Calu3 (cell line): ENCODE results near the gene TNFSF10. TPM values are rescaled to one million over a fixed set of nuclear protein-coding genes. Genes with fewer than 3 reads are reported as not detected.

Experiments used
- BruUV-seq: library from RNA; stranded (reverse); fragments of 400-500 nt; replicated peaks from 2 replicates; lab custom pipeline; 2021; lab: Mats Ljungman, UMichigan
- CTCF ChIA-PET: fragments of 300-600 bp; sonication (Branson Sonifier 250); formaldehyde crosslinking; loops from one replicate; lab custom pipeline; 2022; ENCODE audit warnings: antibody characterized with exemption; lab: Charles Lee
- DNase-seq: peaks from one replicate; pipeline ENCODE4 v3.0.0; 2022
- H3K27ac Mint-ChIP-seq: one replicate; pipeline ENCODE4 v1.8.0; 2022; ENCODE audit warnings: mixed read lengths; ENCODE audit not compliant: unreplicated experiment
- H3K27me3 Mint-ChIP-seq: one replicate; pipeline ENCODE4 v1.8.0; 2022; ENCODE audit warnings: mixed read lengths; ENCODE audit not compliant: unreplicated experiment
- H3K36me3 Mint-ChIP-seq: one replicate; pipeline ENCODE4 v1.8.0; 2022; ENCODE audit warnings: mild to moderate bottlenecking, moderate library complexity, mixed read lengths; ENCODE audit not compliant: insufficient read depth, unreplicated experiment
- H3K4me1 Mint-ChIP-seq: one replicate; pipeline ENCODE4 v1.8.0; 2022; ENCODE audit warnings: mild to moderate bottlenecking, low read depth, mixed read lengths; ENCODE audit not compliant: unreplicated experiment
- H3K4me3 Mint-ChIP-seq: one replicate; pipeline ENCODE4 v1.8.0; 2022; ENCODE audit warnings: mild to moderate bottlenecking, low read depth, moderate library complexity, mixed read lengths; ENCODE audit not compliant: unreplicated experiment
- H3K9me3 Mint-ChIP-seq: one replicate; pipeline ENCODE4 v1.8.0; 2022; ENCODE audit warnings: low read depth, mixed read lengths; ENCODE audit not compliant: unreplicated experiment
- intact Hi-C: fragments of 100-400 bp; cut with micrococcal nuclease; formaldehyde crosslinking; loops from one replicate; pipeline ENCODE4 v1.10.0; 2022; ENCODE audit not compliant: unreplicated experiment
- total RNA-seq: library from RNA; stranded (reverse); gene quantifications from 2 replicates; pipeline ENCODE4 v1.2.3, GENCODE V29; 2022
- TF ChIP-seq, protein P1 (sequence below): fragments of 200-600 bp; IDR thresholded peaks from one replicate; pipeline ENCODE4 v1.8.0; 2022; ENCODE audit warnings: antibody characterized with exemption; ENCODE audit not compliant: unreplicated experiment

TNFSF10 gene
- total RNA-seq, 1 experiment from 2014 or later, result 41.4 TPM

DNA sequence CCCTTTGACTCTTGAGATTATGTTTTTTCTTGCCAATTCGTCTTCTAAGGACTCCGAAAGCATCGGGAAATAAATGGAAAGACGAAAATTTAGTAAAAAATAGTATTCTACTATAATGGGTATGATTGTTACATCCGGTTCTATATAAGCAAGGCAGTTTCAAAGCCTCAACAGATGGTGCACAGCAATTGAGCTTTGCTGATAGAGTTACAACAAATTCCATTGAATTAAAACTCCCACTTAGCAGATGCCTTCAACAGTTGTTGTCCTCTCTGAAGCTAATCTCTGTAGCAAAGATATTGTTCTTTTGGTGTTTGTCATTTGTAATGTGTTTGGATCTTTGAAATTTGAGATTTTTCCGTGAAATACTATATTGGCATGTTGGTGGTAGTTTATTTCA lies 58.9 kb downstream of the TNFSF10 start:
- CTCF ChIA-PET, result no interaction called here
- TF ChIP-seq, protein P1, sequence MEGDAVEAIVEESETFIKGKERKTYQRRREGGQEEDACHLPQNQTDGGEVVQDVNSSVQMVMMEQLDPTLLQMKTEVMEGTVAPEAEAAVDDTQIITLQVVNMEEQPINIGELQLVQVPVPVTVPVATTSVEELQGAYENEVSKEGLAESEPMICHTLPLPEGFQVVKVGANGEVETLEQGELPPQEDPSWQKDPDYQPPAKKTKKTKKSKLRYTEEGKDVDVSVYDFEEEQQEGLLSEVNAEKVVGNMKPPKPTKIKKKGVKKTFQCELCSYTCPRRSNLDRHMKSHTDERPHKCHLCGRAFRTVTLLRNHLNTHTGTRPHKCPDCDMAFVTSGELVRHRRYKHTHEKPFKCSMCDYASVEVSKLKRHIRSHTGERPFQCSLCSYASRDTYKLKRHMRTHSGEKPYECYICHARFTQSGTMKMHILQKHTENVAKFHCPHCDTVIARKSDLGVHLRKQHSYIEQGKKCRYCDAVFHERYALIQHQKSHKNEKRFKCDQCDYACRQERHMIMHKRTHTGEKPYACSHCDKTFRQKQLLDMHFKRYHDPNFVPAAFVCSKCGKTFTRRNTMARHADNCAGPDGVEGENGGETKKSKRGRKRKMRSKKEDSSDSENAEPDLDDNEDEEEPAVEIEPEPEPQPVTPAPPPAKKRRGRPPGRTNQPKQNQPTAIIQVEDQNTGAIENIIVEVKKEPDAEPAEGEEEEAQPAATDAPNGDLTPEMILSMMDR, result no peak
- no TSS peak for BruUV-seq
- H3K27me3 Mint-ChIP-seq, result no peaks in the 10 kb centered on the region
- peaks cover 44% of the 10 kb centered on the region for H3K4me1 Mint-ChIP-seq
- peaks cover 6% of the 10 kb centered on the region for H3K9me3 Mint-ChIP-seq
- H3K36me3 Mint-ChIP-seq, result peaks cover 5% of the 10 kb centered on the region
- H3K27ac Mint-ChIP-seq, result no peak overlapping the region
- no peak for DNase-seq
- H3K4me3 Mint-ChIP-seq, result no peak overlapping the region
- intact Hi-C loops, result loop anchor here (5.0 kb wide), 1 partner anchor 57 kb away; no protein-coding TSS in a partner anchor

DNA sequence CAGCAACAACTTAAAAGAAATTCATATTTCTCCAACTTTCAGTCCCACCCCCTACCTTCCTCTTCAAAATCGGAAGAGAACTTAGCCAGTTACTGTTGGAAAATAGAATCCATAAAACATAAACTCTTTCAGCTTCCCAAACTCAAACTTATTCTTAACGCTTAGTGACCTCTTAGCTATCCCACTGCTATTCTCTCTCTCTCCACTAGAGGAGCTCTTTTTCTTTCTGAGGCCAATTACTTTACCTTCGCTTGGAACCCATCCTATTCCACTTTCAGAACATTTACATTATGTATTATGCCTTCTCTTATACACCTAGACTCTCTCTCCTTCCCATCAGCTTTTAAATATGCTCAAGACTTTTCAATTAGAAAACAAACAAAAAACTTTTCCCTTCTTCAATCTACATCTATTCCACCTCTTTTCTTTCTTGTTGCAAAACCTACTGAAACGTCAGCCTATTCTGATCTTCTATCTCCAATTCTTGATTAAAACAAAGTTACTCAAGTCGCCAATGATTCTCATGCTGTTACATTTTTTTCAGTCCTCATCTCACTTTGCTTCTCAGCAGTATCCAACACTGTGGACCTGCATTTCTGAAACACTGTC lies 61.6 kb downstream of the TNFSF10 start:
- peaks cover 3% of the 10 kb centered on the region for H3K9me3 Mint-ChIP-seq
- H3K4me1 Mint-ChIP-seq, result peaks cover 20% of the 10 kb centered on the region
- CTCF ChIA-PET, result interaction anchor here (0.5 to 2.3 kb wide), 20 partner anchors 9 to 501 kb away, joined by 3 to 23 read pairs (median 4); partner anchors contain the start of gene TNFSF10
- no peak overlapping the region for H3K27ac Mint-ChIP-seq
- no peak for DNase-seq
- no peak overlapping the region for H3K4me3 Mint-ChIP-seq
- TF ChIP-seq, protein P1, result peak; percentile 97
- no peaks in the 10 kb centered on the region for H3K36me3 Mint-ChIP-seq
- intact Hi-C loops, result loop anchor here (5.0 kb wide), 1 partner anchor 54 kb away; no protein-coding TSS in a partner anchor
- no TSS peak for BruUV-seq
- no peaks in the 10 kb centered on the region for H3K27me3 Mint-ChIP-seq

DNA sequence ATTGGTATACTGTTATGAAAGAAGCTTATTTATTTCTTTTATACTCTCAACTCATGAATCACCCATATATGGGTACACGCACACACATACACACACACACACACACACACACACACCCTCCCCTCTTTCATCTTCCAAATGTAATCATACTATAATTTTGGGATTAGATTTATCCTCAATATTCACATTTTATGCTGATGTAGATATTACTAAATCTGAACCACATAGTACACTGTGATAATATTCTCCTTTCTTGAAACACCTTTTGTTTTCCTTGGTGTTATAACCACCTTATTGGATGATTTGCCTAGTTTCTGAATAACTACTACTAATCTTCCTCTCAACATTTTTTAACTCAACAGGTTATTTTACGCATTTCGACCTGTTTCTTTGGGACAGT lies 66.8 kb downstream of the TNFSF10 start:
- no peaks in the 10 kb centered on the region for H3K27me3 Mint-ChIP-seq
- H3K36me3 Mint-ChIP-seq, result no peaks in the 10 kb centered on the region
- CTCF ChIA-PET, result no interaction called here
- TF ChIP-seq, protein P1, result no peak
- H3K27ac Mint-ChIP-seq, result no peak overlapping the region
- no TSS peak for BruUV-seq
- H3K9me3 Mint-ChIP-seq, result no peaks in the 10 kb centered on the region
- H3K4me1 Mint-ChIP-seq, result no peaks in the 10 kb centered on the region
- intact Hi-C loops, result no loop called here
- DNase-seq, result no peak
- H3K4me3 Mint-ChIP-seq, result no peak overlapping the region

Other genes starting within 250 kb of the TNFSF10 start
- not detected in 2 replicates for gene GHSR, start 75.0 kb downstream of the TNFSF10 start, total RNA-seq
- 159 and 163 TPM in 2 replicates for gene NCEH1, start 187.6 kb upstream of the TNFSF10 start, total RNA-seq
- 170 and 201 TPM in 2 replicates for gene ECT2, start 227.3 kb upstream of the TNFSF10 start, total RNA-seq